GM12874 (cell line): ENCODE data around the gene MBTD1.

ENCODE experiments used
- TF ChIP-seq, protein P1 (sequence below): IDR thresholded peaks from 2 replicates; pipeline ENCODE4 v1.5.1; 2011; ENCODE audit warnings: low read depth, mild to moderate bottlenecking, control low read depth, low read length, moderate library complexity; ENCODE audit not compliant: insufficient read depth

The MBTD1 gene

DNA sequence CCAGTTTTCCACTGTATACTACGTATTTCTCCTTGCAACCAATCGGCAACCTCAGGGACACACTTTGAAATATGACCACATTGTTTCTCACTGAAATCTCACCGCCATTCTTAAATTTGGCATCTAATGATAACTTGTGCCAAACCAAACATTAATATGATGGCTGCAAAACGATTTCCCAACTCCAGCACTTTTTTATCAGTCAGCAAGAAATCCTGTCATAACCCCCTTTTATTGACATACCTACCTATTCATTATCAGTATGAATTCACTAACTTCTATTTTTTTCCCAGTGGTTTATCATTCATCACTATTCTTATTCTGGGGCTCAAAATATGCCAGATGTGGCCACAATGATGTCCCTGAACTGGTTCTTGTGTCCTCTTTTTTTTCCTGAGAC is 15.8 kb downstream of the MBTD1 start:
- TF ChIP-seq, protein P1, sequence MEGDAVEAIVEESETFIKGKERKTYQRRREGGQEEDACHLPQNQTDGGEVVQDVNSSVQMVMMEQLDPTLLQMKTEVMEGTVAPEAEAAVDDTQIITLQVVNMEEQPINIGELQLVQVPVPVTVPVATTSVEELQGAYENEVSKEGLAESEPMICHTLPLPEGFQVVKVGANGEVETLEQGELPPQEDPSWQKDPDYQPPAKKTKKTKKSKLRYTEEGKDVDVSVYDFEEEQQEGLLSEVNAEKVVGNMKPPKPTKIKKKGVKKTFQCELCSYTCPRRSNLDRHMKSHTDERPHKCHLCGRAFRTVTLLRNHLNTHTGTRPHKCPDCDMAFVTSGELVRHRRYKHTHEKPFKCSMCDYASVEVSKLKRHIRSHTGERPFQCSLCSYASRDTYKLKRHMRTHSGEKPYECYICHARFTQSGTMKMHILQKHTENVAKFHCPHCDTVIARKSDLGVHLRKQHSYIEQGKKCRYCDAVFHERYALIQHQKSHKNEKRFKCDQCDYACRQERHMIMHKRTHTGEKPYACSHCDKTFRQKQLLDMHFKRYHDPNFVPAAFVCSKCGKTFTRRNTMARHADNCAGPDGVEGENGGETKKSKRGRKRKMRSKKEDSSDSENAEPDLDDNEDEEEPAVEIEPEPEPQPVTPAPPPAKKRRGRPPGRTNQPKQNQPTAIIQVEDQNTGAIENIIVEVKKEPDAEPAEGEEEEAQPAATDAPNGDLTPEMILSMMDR, result no peak

DNA sequence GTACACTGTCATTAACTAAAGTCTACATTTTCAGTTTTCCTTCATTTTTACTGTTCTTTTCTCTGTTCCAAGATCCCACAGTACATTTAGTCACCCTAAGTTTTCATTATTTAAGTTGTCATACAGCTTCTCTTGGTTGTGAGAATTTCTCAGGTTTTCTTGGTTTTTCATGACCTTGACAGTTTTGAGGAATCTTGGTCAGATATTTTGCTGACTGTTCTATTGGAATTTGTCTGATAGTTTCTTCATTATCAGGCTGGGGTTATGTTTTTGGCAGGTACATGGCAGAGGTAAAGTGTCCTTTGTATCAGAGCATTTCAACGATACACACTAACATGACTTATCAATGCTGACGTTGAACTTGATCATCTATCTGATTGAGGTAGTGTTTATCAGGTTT is 19.6 kb downstream of the MBTD1 start:
- TF ChIP-seq, protein P1, result no peak

DNA sequence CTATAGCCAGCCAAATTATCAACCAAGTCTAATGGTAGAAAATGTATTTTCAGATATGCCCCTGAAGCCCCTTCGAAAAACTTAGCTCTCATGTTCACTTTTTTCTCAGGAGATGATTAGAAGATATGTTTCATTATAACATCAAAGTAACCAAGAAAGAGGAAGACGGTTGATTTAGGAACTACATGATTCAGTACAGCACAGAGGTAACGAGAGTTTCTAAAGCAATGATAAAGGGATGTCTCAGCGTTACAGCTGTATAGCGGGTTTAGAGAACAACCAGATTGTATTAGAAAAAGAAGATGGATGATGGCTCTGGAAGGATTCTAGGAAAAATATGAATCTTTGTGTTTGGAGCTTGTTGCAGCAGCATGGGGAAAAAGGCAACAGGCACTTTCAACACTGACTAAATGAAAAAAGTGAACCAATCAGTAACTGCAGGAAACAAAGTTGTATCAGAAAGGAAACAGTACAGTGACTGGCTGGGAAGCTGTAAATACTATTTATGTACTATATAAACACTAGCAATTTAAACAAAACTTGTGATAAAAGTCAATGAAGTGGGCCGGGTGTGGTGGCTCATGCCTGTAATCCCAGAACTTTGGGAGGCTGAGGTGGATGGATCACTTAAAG is 21.5 kb downstream of the MBTD1 start:
- TF ChIP-seq, protein P1, result no peak

DNA sequence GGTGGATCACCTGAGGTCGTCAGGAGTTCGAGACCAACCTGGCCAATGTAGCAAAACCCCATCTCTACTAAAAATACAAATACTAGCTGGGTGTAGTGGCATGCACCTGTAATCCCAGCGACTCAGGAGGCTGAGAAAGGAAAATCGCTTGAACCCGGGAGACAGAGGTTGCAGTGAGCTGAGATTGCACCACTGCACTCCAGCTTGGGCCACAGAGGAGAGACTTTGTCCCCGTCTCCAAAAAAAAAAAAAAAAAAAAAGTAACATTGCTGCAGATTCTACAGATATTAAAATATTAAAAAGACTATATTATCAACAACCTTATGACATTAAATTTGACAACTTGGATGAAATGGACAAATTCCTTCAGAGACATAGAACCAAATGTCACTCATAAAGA is 25.7 kb downstream of the MBTD1 start:
- TF ChIP-seq, protein P1, result no peak

DNA sequence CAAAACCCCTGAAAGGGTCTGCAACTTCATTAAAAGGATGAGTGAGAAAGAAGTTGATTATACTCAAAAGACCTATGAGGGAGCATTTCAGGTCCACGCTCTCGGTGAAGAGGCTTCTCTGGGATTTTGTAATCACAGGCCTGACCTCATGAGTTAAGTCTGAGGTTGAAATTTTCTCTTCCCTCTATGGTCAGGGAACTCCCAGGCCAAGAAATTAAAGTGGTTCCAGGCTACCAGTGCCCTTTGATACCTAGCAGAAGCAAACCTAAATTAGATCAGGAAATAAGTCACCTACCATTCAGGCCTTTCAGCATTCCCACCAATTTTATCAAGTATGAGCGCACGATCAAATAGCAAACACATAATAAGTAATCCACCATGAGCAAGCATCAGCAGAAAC is 27.9 kb downstream of the MBTD1 start:
- TF ChIP-seq, protein P1, result no peak

DNA sequence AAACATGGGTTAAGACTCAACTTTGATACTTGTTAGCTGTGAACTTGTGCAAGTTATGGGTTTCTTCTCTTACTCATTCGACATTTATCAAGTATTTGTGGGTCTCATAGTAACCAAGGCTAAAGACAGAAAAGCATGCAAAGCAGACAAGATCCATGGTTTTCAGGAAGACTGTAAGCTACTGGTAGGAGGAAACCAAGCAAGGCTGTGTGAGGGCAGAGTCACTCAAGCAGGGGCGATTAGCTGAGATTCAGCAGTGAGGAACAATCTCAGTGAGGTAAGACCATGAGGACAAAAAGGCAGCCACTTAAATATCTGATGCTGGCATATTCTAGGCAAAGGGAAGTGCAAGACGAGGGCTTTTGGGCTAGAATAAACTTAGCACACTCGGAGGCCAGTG is 29.5 kb downstream of the MBTD1 start:
- TF ChIP-seq, protein P1, result no peak

DNA sequence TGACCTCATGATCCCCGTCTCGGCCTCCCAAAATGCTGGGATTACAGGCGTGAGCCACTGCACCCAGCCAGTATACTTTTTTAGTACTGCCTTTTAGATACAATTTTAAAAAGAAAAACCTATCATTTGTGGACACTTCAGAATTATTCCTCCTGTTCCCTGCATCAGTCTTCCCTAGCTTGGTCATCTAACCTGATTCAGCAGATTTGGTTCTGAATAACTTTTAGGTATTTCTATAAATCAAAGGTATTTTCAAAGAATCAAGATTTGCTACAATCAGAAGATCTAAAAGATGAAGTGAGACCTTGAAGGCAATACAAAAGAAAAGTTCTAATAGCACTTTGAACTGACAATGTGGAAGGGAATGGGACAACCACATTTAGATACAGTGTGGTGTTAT is 30.0 kb downstream of the MBTD1 start:
- TF ChIP-seq, protein P1, result no peak
